Thyroid gland (tissue), 4 donors: ENCODE data around the gene STARD9. TPM values are rescaled to one million over a fixed set of nuclear protein-coding genes. Genes with fewer than 3 reads are reported as not detected.

Source experiments
- DNase-seq, 2 donors: peaks; one replicate each; pipeline ENCODE4 v3.0.0-alpha.2; 2019
- H3K27ac ChIP-seq, 3 donors: fragments of 200-600 bp; sonication (generic); 1 replicate in 2 of 3; 2 replicates in 1 of 3; pipeline ENCODE4 v1.5.1; 2016 to 2019; ENCODE audit warnings: mild to moderate bottlenecking in 1 of 3, moderate library complexity in 1 of 3
- H3K27me3 ChIP-seq: fragments of 200-600 bp; sonication (generic); one replicate; pipeline ENCODE4 v1.5.1; 2019
- H3K36me3 ChIP-seq, 2 donors: fragments of 200-600 bp; sonication (generic); one replicate each; pipeline ENCODE4 v1.5.1; 2016 to 2019
- H3K4me1 ChIP-seq, 2 donors: fragments of 200-600 bp; sonication (generic); one replicate each; pipeline ENCODE4 v1.5.1; 2017 to 2019
- H3K4me3 ChIP-seq, 3 donors: fragments of 200-600 bp; sonication (generic); replicated peaks in 1 of 3; 1 replicate in 2 of 3; 2 replicates in 1 of 3; pipeline ENCODE4 v1.5.1; 2016; ENCODE audit warnings: mild to moderate bottlenecking in 1 of 3
- H3K9me3 ChIP-seq: fragments of 200-600 bp; sonication (generic); one replicate; pipeline ENCODE4 v1.5.1; 2017
- POLR2A ChIP-seq, 2 donors: fragments of 450-650 bp; IDR thresholded peaks; one replicate each; pipeline ENCODE4 v1.6.1; 2017; ENCODE audit warnings: antibody characterized with exemption in 2 of 2, mild to moderate bottlenecking in 2 of 2, moderate library complexity in 1 of 2
- WGBS, 2 donors: methylation state at CpG; one replicate each; pipeline ENCODE4 v1.1.5; 2017; 5-methylcytosine and 5-hydroxymethylcytosine counted together
- intact Hi-C: fragments of 100-400 bp; cut with DNase I; formaldehyde crosslinking; loops from one replicate; pipeline ENCODE4 v1.15.1; 2023
- total RNA-seq, 4 donors: library from RNA; depleted of rRNA; stranded (reverse); fragments of >200 nt; gene quantifications; one replicate each; pipeline ENCODE4 v1.2.3, GENCODE V29; 2016
- TF ChIP-seq, protein P1 (sequence below), 6 experiments: fragments of 200-600 bp in 3 of 6; fragments of 450-650 bp in 3 of 6; sonication (generic) in 3 of 6; IDR thresholded peaks; one replicate each; pipeline ENCODE4 v1.5.1; 2016 to 2019; ENCODE audit warnings: antibody characterized with exemption in 6 of 6, mild to moderate bottlenecking in 2 of 6, inconsistent platforms in 1 of 6, moderate library complexity in 1 of 6

Gene STARD9
- total RNA-seq, 4 donors from 2014 or later: 6.4 to 23.4 (median 10.1) TPM

DNA sequence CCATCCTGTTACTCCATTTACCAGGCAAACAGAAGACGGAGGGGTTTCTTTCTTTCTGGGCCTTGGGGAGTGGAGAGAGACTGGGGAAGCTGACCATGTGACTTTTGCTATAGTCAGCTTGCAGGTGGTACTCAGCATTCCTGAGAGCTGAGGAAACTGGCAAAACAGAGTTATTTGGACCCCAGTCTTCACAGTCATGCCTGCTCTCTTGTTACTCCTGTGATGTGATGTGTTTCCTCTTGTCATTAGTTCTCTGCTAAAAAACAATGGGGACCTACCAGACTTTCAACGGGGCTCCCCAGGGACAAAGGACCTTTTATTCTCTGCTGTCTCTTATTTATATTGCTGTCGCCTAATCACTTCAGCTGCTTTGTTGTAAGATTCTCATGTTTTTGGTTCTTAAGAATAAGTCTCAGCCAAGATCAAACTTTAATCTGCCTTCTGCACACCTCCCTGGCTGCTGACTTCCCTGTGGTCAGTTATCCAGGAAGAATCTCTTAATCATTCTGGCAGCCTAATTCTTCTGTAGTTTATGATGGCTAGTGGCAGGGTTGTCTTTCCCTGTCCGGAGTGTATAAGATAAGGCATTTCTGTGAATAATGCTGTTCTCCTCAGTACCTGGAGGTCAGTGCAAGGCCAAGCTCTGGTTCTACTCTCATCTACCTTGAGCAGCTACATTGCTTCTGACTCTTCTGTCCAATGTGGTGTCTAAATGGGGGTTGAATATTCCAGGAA lies 8.8 kb downstream of the STARD9 start:
- DNase-seq: no peak
- intact Hi-C loops: no loop called here
- no peaks in the 10 kb centered on the region for H3K27me3 ChIP-seq
- H3K9me3 ChIP-seq: no peaks in the 10 kb centered on the region
- no peak for TF ChIP-seq POLR2A (IDR thresholded peaks at IDR 0.05)
- TF ChIP-seq, protein P1, sequence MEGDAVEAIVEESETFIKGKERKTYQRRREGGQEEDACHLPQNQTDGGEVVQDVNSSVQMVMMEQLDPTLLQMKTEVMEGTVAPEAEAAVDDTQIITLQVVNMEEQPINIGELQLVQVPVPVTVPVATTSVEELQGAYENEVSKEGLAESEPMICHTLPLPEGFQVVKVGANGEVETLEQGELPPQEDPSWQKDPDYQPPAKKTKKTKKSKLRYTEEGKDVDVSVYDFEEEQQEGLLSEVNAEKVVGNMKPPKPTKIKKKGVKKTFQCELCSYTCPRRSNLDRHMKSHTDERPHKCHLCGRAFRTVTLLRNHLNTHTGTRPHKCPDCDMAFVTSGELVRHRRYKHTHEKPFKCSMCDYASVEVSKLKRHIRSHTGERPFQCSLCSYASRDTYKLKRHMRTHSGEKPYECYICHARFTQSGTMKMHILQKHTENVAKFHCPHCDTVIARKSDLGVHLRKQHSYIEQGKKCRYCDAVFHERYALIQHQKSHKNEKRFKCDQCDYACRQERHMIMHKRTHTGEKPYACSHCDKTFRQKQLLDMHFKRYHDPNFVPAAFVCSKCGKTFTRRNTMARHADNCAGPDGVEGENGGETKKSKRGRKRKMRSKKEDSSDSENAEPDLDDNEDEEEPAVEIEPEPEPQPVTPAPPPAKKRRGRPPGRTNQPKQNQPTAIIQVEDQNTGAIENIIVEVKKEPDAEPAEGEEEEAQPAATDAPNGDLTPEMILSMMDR (IDR thresholded peaks at IDR 0.05): no peak
- H3K4me3 ChIP-seq: no peak overlapping the region
- no peak overlapping the region for H3K27ac ChIP-seq
- no peaks in the 10 kb centered on the region for H3K36me3 ChIP-seq
- 52 to 56% methylated on average over 4 of the region's 4 CpGs for WGBS, 2 donors
- H3K4me1 ChIP-seq: peaks cover 7 to 8% of the 10 kb centered on the region in 2 donors

DNA sequence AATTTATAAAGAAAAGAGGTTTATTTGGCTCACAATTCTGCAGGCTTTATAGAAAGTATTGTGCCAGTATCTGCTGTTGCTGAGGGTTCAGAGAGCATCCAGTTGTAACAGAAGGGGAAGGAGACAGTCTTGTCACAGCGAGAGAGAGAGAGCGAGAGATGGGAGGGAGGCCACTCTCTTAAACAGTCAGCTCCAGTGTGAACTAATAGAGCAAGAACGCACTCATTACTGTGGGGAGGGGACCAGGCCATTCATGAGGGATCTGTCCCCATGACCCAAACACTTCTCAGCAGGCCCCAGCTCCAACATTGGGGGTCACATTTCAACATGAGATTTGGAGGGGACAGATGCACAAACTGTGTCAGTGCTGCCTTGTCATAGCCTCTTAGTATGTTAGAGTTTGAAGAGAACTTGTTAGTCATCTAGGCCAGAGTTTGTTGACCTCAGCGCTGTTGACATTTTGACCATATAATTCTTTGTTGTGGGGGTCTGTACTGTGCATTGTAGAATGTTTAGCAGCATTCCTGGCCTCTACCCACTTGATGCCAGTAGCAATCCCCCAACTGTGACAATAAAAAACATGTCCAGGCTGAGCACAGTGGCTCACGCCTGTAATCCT lies 15.3 kb downstream of the STARD9 start:
- TF ChIP-seq, protein P1 (IDR thresholded peaks at IDR 0.05): no peak
- TF ChIP-seq POLR2A (IDR thresholded peaks at IDR 0.05): no peak
- Histone ChIP-seq H3K9me3 (no peaks in the 10 kb centered on the region), H3K36me3 (no peaks in the 10 kb centered on the region), H3K27me3 (no peaks in the 10 kb centered on the region), H3K4me3 (no peak overlapping the region), H3K4me1 (peaks cover 0 to 6% of the 10 kb centered on the region in 2 donors), H3K27ac (no peak overlapping the region)
- no peak for DNase-seq
- intact Hi-C loops: no loop called here
- WGBS, 2 donors: 90 to 91% methylated on average over 5 of the region's 5 CpGs

DNA sequence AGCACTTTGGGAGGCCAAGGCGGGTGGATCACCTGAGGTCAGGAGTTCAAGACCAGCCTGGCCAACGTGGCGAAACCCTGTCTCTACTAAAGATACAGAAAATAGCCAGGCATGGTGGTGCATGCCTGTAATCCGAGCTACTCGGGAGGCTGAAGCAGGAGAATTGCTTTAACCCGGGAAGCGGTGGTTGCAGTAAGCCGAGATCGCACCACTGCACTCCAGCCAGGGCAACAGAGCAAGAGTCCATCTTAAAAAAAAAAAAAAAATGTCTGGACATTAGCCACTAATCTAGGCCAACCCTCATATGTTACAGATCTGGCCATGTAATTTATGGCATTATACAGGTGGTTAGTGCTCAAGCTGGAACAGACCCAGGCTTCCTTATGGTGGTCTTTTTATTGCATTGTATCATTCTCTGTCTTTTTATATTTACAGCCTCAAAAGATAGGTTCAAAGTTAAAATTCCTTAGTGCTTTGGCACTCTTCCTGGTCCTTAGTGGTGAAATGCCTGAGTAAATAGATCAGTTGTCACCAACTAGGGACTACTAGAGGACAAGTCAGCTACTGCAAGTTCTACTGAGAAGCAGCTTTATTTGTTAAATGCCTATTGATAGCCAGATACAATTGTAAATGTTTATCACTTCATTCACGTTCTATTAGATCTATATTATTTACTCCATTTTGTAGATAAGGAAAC lies 16.0 kb downstream of the STARD9 start:
- peaks cover 0 to 6% of the 10 kb centered on the region in 2 donors for H3K4me1 ChIP-seq
- no peaks in the 10 kb centered on the region for H3K9me3 ChIP-seq
- no peaks in the 10 kb centered on the region for H3K36me3 ChIP-seq
- no peak overlapping the region for H3K4me3 ChIP-seq
- H3K27ac ChIP-seq: no peak overlapping the region
- intact Hi-C loops: no loop called here
- 84 to 87% methylated on average over 10 of the region's 10 CpGs for WGBS, 2 donors
- TF ChIP-seq, protein P1 (IDR thresholded peaks at IDR 0.05): peak in 5 of 6 experiments; percentile 11 to 53 (median 43)
- no peak for TF ChIP-seq POLR2A (IDR thresholded peaks at IDR 0.05)
- no peak for DNase-seq
- H3K27me3 ChIP-seq: no peaks in the 10 kb centered on the region

DNA sequence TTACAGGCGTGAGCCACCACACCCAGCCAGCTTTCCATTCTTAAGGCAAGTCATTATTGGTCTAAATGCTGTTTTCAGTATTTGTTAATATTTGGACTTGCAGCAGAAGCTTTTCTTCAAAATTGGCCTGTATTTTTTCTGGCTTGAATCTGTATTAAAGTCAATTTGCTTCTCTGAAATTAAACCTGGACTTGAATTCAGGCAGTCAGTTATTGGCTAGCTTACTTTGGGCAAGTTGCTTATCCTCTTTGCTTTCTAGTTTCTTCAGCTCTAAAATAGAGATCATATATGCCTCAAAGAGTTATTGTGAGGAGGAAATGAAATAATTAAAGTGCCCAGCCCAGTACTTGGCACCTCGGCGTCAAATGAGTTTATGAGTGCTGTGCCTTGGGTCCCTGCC lies 17.3 kb downstream of the STARD9 start:
- peaks cover 0 to 6% of the 10 kb centered on the region in 2 donors for H3K4me1 ChIP-seq

More for the DNA sequence above, 17.3 kb downstream of the STARD9 start:
- Histone ChIP-seq H3K4me3 (no peak overlapping the region), H3K9me3 (no peaks in the 10 kb centered on the region), H3K36me3 (no peaks in the 10 kb centered on the region), H3K27me3 (no peaks in the 10 kb centered on the region), H3K27ac (peak overlapping the region; percentile 8 to 61 (median 13))
- 83 to 89% methylated on average over 3 of the region's 3 CpGs for WGBS, 2 donors
- no peak for TF ChIP-seq POLR2A (IDR thresholded peaks at IDR 0.05)
- TF ChIP-seq, protein P1 (IDR thresholded peaks at IDR 0.05): no peak
- no peak for DNase-seq
- intact Hi-C loops: no loop called here
